NCI-H1092 (cell line): Measurements from ENCODE around the gene AKR1C8.

ENCODE experiments used
- DNase-seq: peaks from one replicate; lab custom pipeline; 2025; lab: John Stamatoyannopoulos, UW

Gene AKR1C8

GRCh38 chr10:5107860-5108526, 77.0 kb downstream of the AKR1C8 start:
- DNase-seq, result no peak

- no peak for DNase-seq
These were observed 78.4 kb downstream of the AKR1C8 start for GRCh38 chr10:5106553-5106952.

DNA sequence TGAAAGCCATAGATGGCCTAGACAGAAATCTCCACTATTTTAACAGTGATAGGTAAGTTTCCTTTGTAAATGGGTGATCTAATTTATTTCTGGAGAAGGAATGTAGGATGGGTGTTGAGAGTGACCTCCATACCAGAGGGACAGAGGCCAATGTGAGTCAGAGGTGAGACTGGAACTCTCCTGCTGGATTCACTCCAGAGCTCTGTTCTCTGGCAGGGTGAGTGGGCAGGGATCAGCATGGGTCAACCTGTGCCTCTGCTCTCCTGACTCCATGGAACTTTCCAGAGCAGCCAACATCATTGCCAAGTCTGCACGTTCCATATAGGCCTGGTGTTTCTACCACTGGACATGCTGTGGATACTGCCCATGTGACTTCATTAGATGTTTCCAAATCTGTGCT, 79.3 kb downstream of the AKR1C8 start:
- no peak for DNase-seq
